Stimulated activated CD4-positive, alpha-beta T cell treated with anti-CD3 and anti-CD28 coated beads, Interleukin-2, amount 100 ng/mL, for 4 hours (primary cell): Measurements from ENCODE around the gene TRIP11.

Source experiments
- DNase-seq: peaks from one replicate; pipeline ENCODE4 v3.0.0-alpha.2; 2020; ENCODE audit warnings: low read depth

The TRIP11 gene

DNA sequence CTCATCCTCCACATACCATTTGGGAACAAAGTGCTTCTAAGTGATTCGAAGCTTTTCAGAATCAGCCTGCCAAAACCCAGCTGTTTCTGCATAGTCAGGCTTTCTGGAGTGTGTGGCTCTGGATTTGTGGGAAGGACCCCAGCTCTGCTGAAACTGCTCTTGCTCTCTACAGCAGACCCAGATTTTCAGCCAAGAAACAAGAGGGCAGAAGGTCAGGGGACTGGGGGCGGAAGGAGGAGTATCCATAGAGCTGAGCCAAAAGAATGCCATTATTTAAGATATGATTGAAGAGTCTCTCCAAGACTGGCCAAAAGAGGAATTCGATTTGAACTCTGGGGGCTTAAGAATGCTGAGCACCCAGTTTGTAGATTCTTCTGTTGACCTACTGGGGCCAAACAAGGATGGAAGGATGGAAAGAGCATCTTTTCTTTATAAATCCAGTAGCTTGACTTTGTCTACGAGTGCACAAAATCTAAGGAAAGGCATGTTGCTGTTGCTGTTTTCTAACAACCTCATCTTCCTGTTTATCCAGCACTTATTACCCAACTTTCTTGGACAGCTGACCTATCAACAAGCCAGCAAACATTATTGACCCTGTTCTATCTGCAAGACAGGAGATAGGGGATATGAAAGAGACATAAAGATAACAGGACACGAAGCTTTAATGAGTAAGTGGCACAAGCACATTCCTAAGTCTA lies 121.5 kb downstream of the TRIP11 start:
- DNase-seq: no peak
